Myocyte (in vitro differentiated cells): Measurements from ENCODE around the gene MECP2. TPM values are rescaled to one million over a fixed set of nuclear protein-coding genes. Genes with fewer than 3 reads are reported as not detected.
"Not testable (repeated sequence)": the region's sequence is repeated elsewhere in the genome, so short reads cannot be mapped to it uniquely, and the experiment has no call there.

Source experiments
- DNase-seq: peaks from one replicate; pipeline ENCODE4 v3.0.0-alpha.2; 2012; ENCODE audit warnings: low read depth
- polyA plus RNA-seq: library from polyadenylated mRNA; unstranded; fragments of >200 nt; gene quantifications from one replicate; pipeline ENCODE4 v1.2.1, GENCODE V29; 2012; ENCODE audit warnings: missing spikeins
- total RNA-seq: library from RNA; depleted of rRNA; stranded (reverse); fragments of >200 nt; gene quantifications from 2 replicates; pipeline ENCODE4 v1.2.3, GENCODE V29; 2014

The MECP2 gene
- 28.5 and 29.9 TPM in 2 replicates for total RNA-seq
- polyA plus RNA-seq = 16.2 TPM

DNA sequence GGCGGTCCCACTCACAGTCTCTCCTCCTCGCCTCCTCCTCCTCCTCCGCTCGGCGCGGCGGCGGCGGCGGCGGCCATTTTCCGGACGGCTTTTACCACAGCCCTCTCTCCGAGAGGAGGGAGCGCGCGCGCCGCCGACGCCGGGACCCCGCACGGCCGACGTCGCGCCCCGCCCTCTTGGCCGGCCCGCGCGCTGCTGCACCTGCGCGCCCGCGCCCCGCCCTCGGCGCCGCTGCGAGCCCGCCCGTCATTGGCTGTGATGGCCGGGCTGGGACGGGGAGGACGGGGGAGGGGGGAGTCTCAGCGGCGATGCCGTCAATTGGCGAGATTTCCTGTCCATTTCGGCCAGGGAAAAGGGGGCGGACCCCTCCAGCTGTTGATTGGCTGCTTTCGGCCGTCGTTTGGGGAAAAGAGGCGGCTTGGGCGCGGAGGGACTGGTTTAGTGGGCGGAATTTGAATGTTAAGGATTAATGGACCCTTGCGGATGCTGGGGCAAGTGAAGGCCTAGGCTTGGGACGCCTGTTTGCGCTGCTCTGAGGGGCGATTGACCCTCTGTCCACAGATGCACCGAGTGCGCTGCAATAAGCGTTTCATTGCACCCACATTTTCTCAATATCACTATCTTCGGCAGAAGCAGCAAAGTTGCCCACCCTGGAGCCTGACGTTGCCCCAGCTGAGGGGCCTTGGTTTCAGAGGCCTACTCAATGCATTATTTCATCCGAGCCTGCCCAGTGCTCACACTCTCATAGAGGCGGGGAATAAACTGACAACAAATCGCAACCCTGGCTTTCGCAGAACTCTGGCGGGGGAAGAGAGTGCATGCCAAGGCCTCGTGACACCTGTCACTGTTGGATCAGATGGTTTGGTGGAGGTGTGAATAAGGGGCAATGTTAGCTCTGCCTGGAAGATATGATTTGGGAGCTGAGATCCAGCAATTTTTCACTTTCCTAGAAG is at the start of gene MECP2:
MECP2 (minus strand) TSS at position 129 of the 953 bp plus-strand sequence.
- DNase-seq = peak; percentile 90

DNA sequence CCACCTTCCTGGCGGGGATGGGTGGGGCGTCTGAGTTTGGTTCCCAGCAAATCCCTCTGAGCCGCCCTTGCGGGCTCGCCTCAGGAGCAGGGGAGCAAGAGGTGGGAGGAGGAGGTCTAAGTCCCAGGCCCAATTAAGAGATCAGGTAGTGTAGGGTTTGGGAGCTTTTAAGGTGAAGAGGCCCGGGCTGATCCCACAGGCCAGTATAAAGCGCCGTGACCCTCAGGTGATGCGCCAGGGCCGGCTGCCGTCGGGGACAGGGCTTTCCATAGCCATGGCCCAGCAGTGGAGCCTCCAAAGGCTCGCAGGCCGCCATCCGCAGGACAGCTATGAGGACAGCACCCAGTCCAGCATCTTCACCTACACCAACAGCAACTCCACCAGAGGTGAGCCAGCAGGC is 46.5 kb upstream of the MECP2 start, which contains the start of gene OPN1LW:
OPN1LW (plus strand) TSS at position 234 of the 400 bp plus-strand sequence; CDS start at position 275, 41 bp downstream.
- DNase-seq = not testable (repeated sequence)

DNA sequence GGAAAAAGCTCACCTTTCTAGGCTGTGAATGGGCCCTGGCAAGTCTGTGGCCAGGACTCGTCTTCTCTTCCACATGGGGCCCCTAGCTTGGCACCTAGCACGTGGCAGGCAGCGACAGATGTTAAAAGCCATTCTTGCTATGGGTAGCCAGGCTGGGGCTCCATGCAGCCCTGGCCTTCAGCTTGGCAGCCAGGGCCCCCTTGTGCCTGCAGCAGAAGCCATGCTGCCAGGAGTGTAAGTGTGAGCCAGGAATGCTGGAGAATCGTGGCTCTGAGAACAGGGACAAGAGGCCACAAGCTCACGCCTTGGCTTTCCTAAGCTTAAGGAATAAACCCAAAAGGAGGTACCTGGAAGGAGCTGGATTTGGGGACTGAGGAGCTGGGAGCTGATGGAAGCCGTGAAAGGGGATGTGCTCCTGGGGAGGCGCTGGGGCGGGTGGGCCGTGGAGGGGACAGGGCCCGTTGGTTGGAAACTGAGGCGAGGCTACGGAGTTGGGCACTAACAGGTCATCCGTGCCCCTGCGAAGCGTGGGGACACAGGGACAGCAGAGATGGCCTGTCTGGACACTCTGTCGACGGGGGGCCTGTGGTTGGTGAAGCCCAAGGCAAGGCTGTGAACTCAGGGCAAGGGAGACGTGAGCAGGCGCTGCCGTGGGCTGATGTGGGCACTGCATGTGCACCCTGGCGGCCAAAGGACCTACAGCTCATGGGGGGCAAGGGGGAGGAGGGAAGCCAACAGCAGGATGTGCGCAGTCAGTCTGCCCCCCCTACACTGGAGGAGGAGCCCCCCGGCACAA is 45.6 kb upstream of the MECP2 start:
- DNase-seq = no peak

DNA sequence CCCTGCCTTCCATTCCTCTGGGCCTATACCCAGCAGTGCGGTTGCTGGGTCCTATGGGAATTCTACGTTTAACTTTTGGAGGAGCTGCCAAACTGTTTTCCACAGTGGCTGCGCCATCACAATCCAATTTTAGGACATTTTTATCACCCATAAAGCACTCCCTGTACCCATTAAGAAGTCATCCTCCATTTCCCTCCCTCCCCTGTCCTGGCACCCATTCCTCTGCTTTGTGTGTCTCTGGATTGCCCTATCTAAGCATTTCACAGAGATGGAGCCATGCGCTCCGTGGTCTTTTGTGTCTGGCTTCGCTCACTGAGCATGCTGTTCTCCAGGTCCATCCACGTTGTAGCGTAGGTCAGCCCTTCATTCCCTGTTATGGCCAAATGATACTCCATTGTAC is 44.9 kb upstream of the MECP2 start:
- no peak for DNase-seq

DNA sequence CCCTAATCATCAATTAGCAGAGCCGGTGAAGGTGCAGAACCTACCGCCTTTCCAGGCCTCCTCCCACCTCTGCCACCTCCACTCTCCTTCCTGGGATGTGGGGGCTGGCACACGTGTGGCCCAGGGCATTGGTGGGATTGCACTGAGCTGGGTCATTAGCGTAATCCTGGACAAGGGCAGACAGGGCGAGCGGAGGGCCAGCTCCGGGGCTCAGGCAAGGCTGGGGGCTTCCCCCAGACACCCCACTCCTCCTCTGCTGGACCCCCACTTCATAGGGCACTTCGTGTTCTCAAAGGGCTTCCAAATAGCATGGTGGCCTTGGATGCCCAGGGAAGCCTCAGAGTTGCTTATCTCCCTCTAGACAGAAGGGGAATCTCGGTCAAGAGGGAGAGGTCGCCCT is 43.2 kb upstream of the MECP2 start:
- DNase-seq = no peak

DNA sequence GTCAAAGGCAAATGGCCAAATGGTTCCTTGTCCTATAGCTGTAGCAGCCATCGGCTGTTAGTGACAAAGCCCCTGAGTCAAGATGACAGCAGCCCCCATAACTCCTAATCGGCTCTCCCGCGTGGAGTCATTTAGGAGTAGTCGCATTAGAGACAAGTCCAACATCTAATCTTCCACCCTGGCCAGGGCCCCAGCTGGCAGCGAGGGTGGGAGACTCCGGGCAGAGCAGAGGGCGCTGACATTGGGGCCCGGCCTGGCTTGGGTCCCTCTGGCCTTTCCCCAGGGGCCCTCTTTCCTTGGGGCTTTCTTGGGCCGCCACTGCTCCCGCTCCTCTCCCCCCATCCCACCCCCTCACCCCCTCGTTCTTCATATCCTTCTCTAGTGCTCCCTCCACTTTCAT is 42.7 kb upstream of the MECP2 start:
- DNase-seq = no peak

DNA sequence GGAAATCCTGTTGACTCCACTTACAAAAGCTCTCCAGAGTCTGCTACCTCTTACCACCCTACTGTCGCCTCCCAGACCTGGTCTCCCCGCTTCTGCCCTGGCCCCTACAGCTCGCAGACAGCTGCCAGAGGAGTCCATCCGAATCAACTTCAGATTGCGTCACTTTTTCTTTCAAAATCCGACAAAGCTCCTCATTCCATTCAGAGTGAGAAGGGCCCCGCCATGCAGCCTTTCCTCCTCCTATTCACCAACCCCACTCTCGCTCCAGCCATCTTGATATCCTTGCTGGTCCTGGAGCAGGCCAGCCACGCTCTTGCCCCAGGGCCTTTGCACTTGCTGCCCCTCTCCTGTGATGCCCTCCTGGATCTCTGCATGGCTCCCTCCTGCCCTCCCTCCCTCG is 41.3 kb upstream of the MECP2 start:
- DNase-seq = no peak

DNA sequence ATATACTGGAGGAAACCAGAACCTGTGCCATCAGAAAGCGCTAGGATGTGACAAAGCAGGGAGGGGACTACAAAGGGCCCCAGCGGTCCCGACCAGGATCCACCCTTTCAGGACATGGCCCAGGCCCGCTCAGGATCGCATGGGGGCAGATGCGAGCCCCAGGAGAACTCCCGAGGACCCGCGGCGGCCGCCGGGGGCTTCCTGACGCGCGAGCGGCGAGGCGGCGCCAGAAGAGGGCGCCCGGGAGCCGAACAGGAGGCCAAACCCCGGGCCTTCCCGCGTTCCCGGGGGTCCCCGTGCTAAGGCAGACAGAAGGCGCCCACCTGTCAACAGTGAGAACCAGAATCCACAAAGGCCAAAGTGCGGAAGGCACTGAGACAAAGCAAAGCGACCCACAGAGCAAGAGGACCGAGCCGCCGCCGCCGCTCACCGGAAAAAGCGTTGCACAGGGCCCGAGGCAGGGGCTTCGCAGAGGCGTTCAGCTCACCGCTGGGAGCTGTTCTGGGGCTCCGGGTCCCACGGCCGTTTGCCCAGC is 39.2 kb upstream of the MECP2 start:
- peak; percentile 14 for DNase-seq

DNA sequence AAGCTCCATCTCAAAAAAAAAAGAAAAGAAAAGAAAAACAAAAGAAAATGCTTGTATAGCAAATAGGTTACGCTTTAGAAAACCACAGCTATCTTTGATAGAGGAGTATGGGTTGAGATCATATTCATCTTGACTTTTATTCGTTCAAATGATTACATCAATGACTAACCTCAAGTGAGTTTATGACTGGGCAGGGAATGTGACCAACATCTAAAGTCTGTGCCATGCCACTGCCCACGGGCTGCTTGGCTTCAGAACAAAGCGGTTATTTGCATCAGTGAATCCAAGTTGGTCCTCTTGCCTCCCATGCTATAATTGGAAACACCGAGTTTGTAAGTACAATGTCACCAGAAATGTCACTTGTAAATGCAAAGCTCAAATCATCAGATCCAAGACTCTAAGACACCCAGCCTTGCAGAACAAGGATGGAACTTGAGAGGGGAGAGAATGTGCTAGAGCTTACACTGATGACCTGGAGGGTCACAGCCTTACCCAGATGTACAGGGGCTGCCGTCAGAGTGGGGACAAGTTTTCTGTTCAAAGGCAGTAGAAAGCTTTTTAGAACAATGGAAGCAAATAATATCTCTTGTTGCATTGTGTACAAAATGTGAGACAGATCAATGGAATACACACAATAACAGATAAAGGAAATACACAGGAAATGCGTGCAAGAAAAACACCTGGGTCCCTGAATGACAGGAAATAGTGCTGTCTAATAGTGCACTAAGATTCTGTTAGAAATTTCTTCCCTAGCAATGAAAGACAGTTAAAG is 38.1 kb upstream of the MECP2 start:
- peak; percentile 24 for DNase-seq

DNA sequence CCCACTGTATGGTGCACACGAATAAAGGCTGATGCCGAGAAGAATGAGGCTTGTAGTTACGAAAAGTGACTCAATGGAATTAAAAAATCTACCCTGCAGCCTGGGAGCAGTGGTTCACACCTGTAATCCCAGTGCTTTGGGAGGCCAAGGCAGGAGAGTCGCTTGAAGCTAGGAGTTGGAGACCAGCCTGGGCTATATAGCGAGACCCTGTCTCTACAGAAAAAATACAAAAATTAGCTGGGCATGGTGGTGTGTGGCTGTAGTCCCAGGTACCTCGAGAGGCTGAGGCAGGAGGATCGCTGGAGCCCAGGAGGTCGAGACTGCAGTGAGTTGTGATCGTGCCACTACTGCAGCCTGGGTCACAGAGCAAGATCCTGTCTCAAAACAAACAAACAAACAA is 34.8 kb upstream of the MECP2 start:
- DNase-seq = no peak

DNA sequence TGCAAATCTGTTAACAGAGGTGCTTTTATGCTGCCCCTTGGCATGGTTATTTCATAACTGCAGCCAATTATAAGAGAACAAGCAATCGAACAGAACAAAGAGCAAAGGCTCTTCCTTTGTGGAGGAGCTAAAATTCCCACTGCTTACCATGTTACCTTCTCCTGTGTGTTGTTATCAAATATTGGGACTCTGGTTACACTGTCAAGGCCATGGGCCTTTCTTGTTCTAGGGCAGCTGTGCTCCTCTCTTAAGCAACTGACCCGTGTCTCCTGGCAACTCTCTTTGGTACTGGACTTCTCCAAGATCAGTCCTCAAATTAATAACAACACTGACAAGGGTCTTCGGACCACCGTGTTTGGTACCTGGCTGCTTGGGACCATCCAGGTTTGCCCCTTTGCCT is 34.4 kb upstream of the MECP2 start:
- DNase-seq = no peak

DNA sequence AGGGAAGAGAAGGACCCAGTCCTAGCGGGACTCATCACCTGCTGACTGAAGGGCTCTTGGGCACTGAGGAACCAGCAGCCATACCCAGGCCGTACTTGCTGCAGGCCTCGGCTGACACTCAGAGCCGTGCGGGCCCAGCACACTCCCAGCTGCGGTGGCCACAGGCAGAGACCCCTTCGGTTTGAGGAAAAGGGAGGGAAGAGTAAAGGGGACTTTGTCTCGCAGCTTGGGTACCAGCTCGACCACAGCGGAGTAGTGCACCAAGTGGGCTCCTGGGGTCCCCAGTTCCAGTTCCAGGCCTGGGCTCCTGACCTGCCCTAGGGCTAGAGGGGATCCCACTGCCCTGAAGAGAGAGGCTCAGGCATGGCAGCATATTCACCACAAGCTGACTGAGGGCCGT is 28.6 kb upstream of the MECP2 start:
- no peak for DNase-seq

DNA sequence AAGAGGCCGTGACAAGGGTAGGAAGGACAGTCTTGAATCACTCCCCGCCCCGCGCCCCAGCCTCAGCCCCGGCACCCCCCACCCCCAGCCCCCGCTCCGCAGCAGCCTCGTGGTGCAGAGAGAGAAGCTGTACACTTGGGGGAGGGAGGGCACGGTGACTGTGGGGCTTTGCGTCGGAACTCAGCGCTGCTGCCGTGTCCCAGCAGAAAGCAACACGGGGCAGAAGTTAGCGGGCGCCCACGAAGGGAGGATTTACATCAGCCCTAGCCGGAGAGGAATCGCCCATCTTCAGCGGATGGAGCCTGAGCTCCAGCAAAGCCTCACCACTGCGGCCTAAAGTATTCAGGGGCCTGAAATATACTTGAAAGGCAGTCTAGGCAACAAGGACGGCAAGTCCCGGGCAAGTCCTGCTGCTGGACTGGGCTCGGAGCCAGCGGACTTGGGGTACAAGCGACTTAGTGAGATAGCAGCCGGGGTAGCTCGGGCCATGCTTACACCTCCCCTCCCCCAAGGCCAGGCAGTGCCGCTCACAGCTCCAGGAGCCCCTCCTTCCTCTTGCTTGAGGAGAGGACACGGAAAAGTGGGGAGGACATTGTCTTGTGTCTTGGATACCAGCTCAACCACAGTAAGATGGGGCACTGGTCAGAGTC is 28.0 kb upstream of the MECP2 start:
- no peak for DNase-seq

DNA sequence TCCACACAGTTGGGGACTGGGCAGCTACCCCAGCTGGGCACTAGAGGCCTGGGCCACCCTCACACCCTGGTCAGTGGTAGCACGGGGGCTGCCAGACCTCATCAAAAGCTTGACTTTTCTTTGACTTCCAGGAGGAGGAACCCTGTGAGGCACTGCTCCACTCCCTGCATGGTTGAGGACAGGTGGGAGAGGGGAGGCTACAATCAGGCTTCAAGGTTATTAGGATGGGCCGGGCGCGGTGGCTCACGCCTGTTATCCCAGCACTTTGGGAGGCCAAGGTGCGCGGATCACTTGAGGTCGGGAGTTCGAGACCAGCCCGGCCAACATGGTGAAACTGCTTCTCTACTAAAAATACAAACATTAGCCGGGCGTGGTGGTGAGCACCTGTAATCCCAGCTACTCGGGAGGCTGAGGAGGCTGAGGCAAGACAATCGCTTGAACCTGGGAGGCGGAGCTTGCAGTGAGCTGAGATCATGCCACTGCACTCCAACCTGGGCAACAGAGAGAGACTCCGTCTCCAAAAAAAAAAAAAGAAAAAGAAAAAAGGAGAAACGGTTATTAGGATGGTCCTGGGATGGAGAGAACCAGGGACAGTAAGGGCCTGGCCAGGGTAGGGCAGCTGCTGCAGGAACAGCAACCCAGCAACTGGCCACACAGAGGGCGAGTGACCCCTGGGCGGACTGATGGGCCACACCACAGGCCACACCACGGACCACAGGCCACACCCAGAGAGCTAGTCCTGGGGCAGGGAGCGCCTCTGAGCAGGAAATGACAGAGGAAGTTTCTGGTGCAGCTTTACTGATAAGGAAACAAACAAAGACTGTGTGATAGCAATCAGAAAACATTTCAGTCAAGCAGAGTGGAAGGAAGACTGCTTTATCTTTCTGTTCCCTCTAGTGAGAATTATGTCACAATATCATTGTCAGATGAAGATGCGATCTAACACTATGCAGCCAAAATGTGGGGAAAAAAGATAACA is 26.0 kb upstream of the MECP2 start:
- peak; percentile 75 for DNase-seq

DNA sequence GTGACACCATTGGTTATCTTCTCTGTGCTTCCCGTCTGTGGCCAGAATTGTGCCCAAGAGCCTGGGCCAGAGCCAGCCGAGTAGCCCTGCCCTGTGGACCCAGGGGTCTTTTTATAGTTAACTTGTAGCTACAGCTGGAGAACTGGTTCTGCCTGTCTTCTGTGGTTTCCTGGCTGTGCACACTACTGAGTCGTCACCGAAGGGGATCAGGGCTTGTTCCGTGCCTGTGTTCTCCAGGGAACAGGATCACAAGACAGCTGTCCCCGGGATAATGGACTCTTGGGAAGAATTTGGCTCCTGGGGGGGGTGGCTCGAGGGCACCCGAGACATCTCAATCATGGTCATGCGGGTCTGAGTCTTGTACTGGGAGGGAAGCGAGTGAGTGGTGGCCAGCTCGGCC is 24.4 kb upstream of the MECP2 start:
- DNase-seq = peak; percentile 80

DNA sequence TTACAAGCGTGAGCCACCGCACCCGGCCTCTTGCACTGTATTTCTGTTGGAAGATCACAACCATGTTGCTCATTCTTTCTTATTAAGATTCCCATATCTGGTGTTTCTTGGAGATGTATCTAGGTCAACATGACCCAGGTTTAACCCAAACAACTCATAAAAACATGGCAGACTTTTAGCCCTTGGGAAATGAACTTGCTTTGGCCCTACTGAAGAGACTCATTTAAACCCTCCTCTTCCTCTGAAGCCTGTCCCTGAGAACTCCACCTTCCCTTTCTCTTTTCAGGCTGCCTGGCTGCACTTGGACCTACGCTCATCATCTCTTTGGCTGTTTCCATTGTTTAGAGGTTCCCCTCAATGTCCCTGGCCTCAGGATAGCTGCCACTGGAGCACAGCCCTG is 23.7 kb upstream of the MECP2 start:
- DNase-seq = no peak

DNA sequence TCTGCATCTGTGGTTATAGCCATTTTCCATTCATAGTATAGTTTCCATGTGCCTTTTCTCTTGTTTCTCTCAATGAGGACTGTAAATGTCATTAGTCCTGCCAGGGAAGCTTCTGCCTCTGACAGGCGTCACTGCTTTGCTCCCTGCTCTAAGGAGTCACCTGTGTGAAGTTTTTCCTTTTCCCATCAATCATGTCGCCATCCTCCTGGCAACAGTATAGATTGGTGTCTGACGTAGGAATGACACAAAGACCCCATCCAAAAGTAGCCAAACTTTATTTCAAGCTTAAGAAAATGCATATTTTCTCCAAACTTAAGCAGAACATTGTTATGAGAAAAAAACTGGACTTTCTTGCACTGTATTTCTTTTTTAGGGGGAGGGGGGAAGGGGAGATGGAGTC is 23.1 kb upstream of the MECP2 start:
- no peak for DNase-seq

DNA sequence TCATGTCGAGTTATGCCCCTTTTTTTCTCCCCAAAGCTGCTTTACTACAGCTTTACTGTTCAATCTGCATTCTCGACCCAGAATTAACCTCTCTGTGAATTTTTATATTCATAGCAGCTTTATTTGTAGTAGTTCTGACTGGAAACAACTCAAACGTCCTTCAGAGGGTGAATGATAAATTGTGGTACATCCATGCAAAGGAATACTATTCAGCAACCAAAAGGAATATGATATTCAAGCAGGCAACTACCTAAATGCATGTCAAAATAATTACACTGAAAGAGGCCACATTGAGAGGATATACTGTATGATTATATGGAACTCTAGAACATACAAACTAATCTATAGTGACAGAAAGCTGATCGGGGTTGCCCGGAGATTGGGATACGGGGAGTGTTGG is 20.0 kb upstream of the MECP2 start:
- DNase-seq = no peak
